ENCODE data around the gene PLEKHH3.

DNA sequence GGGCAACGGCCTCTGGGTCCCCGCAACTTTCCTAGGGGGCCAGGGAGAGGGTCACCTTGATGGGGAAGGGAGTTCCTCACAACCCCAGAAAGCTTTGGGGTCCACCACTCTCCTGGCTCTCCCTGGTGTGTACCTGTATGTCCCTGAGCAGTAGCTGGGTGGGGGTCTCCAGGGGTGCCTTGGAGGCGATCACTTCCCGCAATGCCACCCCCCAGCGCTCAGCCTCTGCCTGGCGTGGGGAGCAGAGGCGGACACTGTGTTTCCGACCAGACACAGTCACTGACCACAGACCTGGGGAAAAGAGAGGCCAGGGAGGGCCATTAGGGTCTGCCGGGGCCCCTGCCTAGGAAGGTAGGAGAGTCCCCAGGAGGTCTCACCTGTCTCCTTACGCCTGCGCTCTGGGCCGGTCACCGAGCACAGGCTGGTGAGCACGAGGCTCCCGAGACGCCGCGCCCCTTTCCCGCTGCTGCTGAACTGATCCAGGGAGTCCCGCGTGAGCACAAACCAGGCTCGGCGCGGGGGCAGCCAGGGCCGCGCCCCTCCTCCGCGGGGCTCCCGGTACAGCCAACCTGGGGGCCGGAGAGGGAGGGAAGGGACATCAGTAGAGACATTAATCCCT is 3.4 kb downstream of the PLEKHH3 start:
- TF ChIP-seq, protein P1, sequence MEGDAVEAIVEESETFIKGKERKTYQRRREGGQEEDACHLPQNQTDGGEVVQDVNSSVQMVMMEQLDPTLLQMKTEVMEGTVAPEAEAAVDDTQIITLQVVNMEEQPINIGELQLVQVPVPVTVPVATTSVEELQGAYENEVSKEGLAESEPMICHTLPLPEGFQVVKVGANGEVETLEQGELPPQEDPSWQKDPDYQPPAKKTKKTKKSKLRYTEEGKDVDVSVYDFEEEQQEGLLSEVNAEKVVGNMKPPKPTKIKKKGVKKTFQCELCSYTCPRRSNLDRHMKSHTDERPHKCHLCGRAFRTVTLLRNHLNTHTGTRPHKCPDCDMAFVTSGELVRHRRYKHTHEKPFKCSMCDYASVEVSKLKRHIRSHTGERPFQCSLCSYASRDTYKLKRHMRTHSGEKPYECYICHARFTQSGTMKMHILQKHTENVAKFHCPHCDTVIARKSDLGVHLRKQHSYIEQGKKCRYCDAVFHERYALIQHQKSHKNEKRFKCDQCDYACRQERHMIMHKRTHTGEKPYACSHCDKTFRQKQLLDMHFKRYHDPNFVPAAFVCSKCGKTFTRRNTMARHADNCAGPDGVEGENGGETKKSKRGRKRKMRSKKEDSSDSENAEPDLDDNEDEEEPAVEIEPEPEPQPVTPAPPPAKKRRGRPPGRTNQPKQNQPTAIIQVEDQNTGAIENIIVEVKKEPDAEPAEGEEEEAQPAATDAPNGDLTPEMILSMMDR (IDR thresholded peaks at IDR 0.05): no peak
- TF ChIP-seq ZFX (IDR thresholded peaks at IDR 0.05; ENCODE audit: borderline replicate concordance): no peak

Data from 22Rv1 (cell line).